ENCODE results near the gene OTUD7B.

Gene OTUD7B

DNA sequence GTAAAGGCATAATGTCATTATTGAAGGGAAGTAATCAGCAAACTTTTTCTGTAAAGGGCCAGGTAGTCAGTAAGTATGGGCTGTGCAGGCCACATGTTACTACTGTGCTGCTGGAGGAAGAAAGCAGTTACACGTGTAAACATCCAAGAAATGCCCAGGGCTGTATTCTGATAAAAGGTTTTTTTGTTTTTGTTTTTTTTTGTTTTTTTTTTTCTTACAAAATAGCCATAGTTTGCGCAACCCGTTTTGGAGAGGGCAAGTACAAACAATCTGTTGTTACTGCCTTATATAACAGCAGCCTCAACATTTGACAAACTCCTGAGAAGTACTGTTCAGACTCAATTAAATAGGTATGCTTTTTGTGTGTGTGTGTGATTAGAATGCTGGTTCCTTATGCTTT lies 47.2 kb downstream of the OTUD7B start:
- ChIA-PET CTCF (interaction anchor here (0.5 to 3.0 kb wide), 9 partner anchors 12 to 206 kb away, joined by 3 to 34 read pairs (median 4); no protein-coding TSS in a partner anchor), POLR2A (no interaction called here)
- Histone ChIP-seq H3K27ac (ENCODE audit: extremely low read depth, low read depth, low read length) (no peak overlapping the region), H3K36me3 (ENCODE audit: control insufficient read depth in 2 of 2, insufficient read depth in 1 of 2, low read length in 2 of 2) (peaks cover 40 to 90% of the 10 kb centered on the region in 2 experiments), H3K4me1 (ENCODE audit: control insufficient read depth, insufficient read depth, low read length) (no peaks in the 10 kb centered on the region), H3K9me3 (ENCODE audit: control insufficient read depth, insufficient read depth, low read depth, low read length) (no peaks in the 10 kb centered on the region), H3K4me3 (ENCODE audit: low read depth, low read length) (no peak overlapping the region)
- TF ChIP-seq, protein P1, sequence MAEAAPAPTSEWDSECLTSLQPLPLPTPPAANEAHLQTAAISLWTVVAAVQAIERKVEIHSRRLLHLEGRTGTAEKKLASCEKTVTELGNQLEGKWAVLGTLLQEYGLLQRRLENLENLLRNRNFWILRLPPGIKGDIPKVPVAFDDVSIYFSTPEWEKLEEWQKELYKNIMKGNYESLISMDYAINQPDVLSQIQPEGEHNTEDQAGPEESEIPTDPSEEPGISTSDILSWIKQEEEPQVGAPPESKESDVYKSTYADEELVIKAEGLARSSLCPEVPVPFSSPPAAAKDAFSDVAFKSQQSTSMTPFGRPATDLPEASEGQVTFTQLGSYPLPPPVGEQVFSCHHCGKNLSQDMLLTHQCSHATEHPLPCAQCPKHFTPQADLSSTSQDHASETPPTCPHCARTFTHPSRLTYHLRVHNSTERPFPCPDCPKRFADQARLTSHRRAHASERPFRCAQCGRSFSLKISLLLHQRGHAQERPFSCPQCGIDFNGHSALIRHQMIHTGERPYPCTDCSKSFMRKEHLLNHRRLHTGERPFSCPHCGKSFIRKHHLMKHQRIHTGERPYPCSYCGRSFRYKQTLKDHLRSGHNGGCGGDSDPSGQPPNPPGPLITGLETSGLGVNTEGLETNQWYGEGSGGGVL (tag by site-specific recombination; IDR thresholded peaks at IDR 0.05), result no peak
- no peak for TF ChIP-seq ZNF311 (tag by site-specific recombination; IDR thresholded peaks at IDR 0.05; ENCODE audit: borderline replicate concordance)
- TF ChIP-seq YY2 (tag by site-specific recombination; IDR thresholded peaks at IDR 0.05), result no peak
- no peak for TF ChIP-seq ZNF549 (tag by site-specific recombination; IDR thresholded peaks at IDR 0.05)
- TF ChIP-seq, protein P2, sequence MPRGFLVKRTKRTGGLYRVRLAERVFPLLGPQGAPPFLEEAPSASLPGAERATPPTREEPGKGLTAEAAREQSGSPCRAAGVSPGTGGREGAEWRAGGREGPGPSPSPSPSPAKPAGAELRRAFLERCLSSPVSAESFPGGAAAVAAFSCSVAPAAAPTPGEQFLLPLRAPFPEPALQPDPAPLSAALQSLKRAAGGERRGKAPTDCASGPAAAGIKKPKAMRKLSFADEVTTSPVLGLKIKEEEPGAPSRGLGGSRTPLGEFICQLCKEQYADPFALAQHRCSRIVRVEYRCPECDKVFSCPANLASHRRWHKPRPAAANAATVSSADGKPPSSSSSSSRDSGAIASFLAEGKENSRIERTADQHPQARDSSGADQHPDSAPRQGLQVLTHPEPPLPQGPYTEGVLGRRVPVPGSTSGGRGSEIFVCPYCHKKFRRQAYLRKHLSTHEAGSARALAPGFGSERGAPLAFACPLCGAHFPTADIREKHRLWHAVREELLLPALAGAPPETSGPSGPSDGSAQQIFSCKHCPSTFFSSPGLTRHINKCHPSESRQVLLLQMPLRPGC (tag by site-specific recombination; IDR thresholded peaks at IDR 0.05), result no peak
- TF ChIP-seq, protein P3, sequence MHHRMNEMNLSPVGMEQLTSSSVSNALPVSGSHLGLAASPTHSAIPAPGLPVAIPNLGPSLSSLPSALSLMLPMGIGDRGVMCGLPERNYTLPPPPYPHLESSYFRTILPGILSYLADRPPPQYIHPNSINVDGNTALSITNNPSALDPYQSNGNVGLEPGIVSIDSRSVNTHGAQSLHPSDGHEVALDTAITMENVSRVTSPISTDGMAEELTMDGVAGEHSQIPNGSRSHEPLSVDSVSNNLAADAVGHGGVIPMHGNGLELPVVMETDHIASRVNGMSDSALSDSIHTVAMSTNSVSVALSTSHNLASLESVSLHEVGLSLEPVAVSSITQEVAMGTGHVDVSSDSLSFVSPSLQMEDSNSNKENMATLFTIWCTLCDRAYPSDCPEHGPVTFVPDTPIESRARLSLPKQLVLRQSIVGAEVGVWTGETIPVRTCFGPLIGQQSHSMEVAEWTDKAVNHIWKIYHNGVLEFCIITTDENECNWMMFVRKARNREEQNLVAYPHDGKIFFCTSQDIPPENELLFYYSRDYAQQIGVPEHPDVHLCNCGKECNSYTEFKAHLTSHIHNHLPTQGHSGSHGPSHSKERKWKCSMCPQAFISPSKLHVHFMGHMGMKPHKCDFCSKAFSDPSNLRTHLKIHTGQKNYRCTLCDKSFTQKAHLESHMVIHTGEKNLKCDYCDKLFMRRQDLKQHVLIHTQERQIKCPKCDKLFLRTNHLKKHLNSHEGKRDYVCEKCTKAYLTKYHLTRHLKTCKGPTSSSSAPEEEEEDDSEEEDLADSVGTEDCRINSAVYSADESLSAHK (tag by site-specific recombination; IDR thresholded peaks at IDR 0.05), result no peak
- TF ChIP-seq ZNF558 (tag by site-specific recombination; IDR thresholded peaks at IDR 0.05), result no peak
- TF ChIP-seq, protein P4, sequence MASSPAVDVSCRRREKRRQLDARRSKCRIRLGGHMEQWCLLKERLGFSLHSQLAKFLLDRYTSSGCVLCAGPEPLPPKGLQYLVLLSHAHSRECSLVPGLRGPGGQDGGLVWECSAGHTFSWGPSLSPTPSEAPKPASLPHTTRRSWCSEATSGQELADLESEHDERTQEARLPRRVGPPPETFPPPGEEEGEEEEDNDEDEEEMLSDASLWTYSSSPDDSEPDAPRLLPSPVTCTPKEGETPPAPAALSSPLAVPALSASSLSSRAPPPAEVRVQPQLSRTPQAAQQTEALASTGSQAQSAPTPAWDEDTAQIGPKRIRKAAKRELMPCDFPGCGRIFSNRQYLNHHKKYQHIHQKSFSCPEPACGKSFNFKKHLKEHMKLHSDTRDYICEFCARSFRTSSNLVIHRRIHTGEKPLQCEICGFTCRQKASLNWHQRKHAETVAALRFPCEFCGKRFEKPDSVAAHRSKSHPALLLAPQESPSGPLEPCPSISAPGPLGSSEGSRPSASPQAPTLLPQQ (tag by site-specific recombination; IDR thresholded peaks at IDR 0.05), result no peak
- TF ChIP-seq, protein P5, sequence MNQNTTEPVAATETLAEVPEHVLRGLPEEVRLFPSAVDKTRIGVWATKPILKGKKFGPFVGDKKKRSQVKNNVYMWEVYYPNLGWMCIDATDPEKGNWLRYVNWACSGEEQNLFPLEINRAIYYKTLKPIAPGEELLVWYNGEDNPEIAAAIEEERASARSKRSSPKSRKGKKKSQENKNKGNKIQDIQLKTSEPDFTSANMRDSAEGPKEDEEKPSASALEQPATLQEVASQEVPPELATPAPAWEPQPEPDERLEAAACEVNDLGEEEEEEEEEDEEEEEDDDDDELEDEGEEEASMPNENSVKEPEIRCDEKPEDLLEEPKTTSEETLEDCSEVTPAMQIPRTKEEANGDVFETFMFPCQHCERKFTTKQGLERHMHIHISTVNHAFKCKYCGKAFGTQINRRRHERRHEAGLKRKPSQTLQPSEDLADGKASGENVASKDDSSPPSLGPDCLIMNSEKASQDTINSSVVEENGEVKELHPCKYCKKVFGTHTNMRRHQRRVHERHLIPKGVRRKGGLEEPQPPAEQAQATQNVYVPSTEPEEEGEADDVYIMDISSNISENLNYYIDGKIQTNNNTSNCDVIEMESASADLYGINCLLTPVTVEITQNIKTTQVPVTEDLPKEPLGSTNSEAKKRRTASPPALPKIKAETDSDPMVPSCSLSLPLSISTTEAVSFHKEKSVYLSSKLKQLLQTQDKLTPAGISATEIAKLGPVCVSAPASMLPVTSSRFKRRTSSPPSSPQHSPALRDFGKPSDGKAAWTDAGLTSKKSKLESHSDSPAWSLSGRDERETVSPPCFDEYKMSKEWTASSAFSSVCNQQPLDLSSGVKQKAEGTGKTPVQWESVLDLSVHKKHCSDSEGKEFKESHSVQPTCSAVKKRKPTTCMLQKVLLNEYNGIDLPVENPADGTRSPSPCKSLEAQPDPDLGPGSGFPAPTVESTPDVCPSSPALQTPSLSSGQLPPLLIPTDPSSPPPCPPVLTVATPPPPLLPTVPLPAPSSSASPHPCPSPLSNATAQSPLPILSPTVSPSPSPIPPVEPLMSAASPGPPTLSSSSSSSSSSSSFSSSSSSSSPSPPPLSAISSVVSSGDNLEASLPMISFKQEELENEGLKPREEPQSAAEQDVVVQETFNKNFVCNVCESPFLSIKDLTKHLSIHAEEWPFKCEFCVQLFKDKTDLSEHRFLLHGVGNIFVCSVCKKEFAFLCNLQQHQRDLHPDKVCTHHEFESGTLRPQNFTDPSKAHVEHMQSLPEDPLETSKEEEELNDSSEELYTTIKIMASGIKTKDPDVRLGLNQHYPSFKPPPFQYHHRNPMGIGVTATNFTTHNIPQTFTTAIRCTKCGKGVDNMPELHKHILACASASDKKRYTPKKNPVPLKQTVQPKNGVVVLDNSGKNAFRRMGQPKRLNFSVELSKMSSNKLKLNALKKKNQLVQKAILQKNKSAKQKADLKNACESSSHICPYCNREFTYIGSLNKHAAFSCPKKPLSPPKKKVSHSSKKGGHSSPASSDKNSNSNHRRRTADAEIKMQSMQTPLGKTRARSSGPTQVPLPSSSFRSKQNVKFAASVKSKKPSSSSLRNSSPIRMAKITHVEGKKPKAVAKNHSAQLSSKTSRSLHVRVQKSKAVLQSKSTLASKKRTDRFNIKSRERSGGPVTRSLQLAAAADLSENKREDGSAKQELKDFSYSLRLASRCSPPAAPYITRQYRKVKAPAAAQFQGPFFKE (tag by site-specific recombination; IDR thresholded peaks at IDR 0.05; ENCODE audit: borderline replicate concordance), result no peak
- TF ChIP-seq, protein P6, sequence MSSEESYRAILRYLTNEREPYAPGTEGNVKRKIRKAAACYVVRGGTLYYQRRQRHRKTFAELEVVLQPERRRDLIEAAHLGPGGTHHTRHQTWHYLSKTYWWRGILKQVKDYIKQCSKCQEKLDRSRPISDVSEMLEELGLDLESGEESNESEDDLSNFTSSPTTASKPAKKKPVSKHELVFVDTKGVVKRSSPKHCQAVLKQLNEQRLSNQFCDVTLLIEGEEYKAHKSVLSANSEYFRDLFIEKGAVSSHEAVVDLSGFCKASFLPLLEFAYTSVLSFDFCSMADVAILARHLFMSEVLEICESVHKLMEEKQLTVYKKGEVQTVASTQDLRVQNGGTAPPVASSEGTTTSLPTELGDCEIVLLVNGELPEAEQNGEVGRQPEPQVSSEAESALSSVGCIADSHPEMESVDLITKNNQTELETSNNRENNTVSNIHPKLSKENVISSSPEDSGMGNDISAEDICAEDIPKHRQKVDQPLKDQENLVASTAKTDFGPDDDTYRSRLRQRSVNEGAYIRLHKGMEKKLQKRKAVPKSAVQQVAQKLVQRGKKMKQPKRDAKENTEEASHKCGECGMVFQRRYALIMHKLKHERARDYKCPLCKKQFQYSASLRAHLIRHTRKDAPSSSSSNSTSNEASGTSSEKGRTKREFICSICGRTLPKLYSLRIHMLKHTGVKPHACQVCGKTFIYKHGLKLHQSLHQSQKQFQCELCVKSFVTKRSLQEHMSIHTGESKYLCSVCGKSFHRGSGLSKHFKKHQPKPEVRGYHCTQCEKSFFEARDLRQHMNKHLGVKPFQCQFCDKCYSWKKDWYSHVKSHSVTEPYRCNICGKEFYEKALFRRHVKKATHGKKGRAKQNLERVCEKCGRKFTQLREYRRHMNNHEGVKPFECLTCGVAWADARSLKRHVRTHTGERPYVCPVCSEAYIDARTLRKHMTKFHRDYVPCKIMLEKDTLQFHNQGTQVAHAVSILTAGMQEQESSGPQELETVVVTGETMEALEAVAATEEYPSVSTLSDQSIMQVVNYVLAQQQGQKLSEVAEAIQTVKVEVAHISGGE (tag by site-specific recombination; conservative IDR thresholded peaks at IDR 0.05; ENCODE audit: low read depth), result no peak
- TF ChIP-seq, protein P7, sequence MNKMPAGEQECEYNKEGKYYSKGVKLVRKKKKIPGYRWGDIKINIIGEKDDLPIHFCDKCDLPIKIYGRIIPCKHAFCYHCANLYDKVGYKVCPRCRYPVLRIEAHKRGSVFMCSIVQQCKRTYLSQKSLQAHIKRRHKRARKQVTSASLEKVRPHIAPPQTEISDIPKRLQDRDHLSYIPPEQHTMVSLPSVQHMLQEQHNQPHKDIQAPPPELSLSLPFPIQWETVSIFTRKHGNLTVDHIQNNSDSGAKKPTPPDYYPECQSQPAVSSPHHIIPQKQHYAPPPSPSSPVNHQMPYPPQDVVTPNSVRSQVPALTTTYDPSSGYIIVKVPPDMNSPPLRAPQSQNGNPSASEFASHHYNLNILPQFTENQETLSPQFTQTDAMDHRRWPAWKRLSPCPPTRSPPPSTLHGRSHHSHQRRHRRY (tag by site-specific recombination; IDR thresholded peaks at IDR 0.05), result no peak
- no peak for TF ChIP-seq SALL2 (tag by site-specific recombination; IDR thresholded peaks at IDR 0.05; ENCODE audit: borderline replicate concordance)
- no peak for TF ChIP-seq ZNF174 (tag by site-specific recombination; IDR thresholded peaks at IDR 0.05)
- no peak for TF ChIP-seq ZNF530 (tag by site-specific recombination; IDR thresholded peaks at IDR 0.05; ENCODE audit: low read depth)
- TF ChIP-seq ZNF2 (tag by site-specific recombination; IDR thresholded peaks at IDR 0.05), result no peak
- TF ChIP-seq, protein P8, sequence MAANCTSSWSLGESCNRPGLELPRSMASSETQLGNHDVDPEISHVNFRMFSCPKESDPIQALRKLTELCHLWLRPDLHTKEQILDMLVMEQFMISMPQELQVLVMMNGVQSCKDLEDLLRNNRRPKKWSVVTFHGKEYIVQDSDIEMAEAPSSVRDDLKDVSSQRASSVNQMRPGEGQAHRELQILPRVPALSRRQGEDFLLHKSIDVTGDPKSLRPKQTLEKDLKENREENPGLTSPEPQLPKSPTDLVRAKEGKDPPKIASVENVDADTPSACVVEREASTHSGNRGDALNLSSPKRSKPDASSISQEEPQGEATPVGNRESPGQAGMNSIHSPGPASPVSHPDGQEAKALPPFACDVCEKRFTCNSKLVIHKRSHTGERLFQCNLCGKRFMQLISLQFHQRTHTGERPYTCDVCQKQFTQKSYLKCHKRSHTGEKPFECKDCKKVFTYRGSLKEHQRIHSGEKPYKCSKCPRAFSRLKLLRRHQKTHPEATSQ (tag by site-specific recombination; IDR thresholded peaks at IDR 0.05), result no peak
